GM19193 (cell line): ENCODE results near the gene ISCA1.

Experiments
- POLR2A ChIP-seq: IDR thresholded peaks from 4 replicates; pipeline ENCODE4 v1.6.1; 2011; ENCODE audit not compliant: insufficient read depth, insufficient read length; ENCODE audit errors: extremely low read depth

Gene ISCA1

DNA sequence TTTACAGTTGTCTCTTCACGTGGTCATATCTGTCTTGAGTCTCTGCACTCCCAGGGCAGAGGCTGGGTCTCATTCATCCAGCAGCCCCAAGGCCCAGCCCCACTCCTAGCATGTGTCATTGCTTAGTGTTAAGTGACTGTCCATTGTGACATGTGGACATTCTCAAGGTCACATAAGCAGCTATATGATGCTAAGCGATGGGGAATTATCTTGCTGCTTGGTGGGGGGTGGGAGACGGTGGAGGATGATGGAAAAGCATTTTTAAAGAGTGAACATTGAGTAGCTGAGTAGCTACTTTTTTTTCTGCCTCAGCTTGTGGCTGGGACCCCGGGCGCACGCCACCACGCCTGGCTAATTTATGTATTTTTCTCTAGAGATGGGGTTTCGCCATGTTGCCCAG, 22.8 kb downstream of the ISCA1 start, which contains the start of gene C9orf153:
C9orf153 (minus strand) TSS at position 101 of the 400 bp plus-strand sequence. CDS start 30,054 bp downstream, outside the sequence.
- no peak for TF ChIP-seq POLR2A

DNA sequence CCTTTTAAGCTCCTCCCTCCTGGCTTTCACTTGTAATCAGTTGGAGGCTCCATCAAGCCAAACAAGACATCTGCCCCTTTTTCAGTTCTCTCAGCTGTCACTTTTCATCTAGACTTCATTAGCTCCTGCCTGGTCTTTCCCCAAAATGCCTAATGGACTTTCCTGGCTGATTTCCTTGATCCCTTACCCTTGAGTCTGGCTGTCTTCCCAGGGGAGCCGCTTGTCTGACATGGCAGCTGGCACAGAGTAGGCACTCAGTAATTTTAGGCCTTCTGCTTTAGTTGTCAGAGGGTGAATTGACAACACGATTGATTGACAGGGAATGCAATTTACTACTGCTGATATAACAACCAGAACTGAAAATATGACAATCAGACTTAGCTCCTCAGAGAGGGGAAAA, 24.9 kb downstream of the ISCA1 start:
- TF ChIP-seq POLR2A, result no peak

DNA sequence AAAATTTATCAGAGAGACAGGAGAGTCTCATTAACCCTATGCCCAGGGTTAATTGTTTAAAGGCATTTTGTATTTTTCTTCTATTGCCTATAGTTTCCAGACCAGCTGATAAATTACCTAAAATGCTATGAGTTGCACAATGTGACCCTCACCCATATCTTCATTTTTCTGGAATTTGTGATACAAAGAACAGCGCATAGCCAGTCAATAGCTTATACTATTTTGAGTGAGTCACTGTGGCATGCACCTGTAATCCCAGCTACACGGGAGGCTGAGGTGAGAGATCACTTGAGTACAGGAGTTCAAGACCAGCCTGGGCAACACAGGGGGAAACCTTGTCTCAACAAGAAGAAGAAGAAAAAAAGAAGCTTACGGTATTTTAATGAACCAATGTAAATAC, 25.7 kb downstream of the ISCA1 start:
- no peak for TF ChIP-seq POLR2A

DNA sequence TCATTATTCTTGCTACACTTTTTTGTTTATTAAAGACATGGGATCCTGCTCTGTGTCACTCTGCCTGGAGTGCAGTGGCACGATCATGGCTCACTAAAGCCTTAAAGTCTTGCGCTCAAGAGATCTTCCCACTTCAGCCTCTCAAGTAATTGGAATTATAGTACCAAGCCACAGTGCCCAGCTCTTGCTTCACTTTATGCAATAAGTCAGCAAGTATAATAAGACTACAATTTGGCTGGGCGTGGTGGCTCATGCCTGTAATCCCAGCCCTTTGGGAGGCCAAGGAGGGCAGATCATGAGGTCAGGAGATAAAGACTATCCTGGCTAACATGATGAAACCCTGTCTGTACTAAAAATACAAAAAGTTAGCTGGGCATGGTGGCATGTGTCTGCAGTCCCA, 28.8 kb downstream of the ISCA1 start:
- TF ChIP-seq POLR2A, result no peak

DNA sequence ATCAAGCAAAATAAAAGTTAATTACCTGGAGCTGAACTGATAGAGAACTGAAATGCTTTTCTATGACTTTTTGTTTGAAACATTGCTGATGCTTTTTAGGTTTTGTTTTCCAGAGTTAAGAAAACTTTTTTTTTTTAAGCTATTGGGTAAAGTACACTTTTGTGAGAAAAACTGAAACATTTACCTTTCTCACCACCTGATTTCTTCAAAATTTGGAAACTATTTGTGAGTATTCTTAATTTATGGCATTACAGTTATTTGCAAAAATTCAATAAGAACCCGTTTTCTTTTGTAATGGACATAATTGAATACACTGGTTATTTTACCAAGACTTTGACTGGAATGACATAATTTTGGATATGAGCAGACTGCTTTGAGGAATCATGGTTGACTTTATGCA, 29.5 kb downstream of the ISCA1 start:
- no peak for TF ChIP-seq POLR2A

DNA sequence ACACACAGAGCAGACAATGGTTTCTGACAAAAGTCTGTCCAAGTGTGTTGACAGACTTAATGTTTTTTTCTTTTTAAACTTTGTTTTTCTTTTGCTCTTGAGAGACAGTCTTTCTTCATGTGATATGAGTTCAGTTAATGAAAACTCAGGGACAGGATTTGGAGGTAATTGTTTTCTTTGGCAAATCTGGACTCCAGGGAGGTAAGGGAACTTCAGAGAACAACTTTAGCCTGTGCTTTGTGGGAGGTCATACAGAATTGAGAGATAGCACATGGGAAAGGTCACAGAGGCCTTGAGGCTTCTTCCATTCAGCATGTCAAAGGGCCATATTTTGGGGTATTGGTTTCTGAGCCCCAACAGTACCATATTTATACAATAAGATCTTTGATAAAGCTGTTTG, 32.2 kb downstream of the ISCA1 start:
- TF ChIP-seq POLR2A, result no peak

DNA sequence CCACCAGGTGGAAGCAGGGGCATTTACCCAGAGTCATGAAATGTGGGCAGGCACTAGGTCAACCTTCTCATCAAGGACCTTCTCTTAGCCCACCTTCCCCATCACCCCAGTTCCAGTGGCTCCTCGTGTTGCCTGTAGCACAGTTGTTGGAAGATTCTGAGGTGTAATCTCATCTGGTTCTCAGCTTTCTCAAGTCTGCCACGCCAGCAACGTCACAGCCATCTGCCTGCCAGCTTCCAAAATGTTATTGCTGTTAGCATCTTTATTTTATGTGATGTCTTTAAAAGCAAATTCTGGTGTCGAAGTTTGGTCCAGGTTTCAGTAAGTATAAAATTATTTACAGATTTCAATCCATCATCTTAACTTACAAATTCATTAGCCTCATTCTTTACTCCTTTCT, 33.6 kb downstream of the ISCA1 start:
- TF ChIP-seq POLR2A, result no peak

DNA sequence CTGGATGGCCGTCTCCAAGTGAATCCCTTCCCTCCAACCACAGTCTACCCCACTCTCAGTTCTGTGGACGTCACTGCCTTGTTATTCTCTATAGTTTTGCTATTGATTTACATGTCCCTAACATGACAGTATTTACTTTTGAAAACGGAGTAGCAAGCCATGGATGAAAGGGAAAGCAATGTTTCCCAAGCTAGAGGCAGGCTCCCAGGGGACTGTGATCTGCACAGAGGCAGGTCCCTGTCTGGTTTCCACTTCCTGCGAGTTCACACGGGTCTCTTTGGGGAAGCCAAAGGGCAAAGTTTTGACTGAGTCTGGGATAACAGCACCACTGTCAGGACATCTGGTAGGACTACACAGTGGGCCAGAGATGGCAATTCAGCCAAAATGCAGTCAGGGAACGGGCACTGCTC, 35.6 kb downstream of the ISCA1 start:
- TF ChIP-seq POLR2A, result no peak

DNA sequence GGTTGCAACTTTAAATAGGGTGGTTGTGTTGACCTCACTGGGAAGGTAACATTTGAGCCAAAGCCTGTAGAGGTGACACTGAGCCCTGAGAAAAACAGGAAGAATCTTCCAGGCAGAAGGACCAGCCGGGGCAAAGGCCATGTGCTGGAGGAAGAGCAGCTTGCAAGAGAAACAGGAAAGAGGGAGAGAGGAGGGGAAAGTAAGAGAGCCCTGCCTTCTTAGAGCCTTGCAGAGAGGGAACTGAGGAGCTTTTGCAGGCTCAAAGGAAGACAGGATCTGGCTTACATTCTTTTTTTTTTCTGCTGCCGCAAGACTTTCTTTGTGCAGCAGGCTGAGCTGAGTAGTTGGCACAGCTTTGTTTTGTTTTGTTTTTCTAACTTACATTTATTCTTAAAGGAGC, 40.3 kb downstream of the ISCA1 start:
- TF ChIP-seq POLR2A, result no peak

DNA sequence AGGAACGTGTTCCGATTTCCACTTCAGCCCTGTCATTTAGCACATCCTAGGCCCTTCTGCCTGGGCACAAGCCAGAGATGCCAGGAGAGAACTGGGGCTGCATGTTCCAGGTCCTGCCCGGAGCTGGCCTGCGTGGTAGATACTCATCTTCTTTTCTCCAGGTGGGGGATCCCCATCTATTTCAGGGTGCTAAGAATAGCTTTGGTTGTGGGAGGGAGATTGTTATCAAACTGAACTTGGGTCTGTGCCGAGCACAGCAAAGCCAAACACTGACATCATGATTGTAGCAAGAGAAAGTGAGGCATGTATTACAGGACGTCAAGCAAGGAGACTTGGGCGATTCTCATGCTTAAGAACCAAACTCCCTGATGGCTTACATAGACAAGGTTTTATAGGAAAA, 41.1 kb downstream of the ISCA1 start:
- TF ChIP-seq POLR2A, result no peak

DNA sequence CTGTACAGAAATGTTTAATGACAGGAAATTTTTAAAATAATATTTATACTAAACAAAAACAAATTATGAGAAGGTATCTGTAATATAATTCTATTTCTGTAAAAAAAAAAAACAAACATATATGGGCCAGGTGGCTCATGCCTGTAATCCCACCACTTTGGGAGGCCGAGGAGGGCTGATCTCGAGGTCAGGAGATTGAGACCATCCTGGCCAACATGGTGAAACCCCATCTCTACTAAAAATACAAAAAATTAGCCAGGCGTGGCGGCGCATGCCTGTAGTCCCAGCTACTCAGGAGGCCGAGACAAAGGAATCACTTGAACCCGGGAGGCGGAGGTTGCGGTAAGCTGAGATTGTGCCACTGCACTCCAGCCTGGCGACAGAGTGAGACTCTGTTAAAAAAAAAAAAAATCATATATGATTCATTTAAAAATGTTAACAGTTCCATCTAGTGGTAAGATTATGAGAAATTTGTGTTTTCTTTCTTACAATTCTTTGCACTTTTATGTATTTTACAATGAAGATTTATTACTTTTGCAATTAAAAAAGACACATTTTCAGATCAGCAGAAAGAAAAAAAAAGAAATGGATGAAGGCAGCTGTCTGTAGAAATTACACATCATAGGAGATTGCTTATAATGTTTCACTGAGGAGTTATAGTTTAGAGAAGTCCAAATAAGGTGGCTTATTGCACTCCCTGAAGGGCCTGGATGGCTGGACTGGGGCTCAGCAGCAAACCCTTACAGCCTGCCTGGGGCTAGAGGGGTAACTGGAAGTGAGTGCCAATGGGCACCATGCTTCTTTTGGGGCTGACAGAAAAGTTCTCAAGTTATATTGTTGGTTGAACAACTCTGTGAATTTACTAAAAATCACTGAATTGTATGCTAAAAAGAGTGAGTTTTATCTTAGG, 43.2 kb downstream of the ISCA1 start:
- TF ChIP-seq POLR2A, result no peak

DNA sequence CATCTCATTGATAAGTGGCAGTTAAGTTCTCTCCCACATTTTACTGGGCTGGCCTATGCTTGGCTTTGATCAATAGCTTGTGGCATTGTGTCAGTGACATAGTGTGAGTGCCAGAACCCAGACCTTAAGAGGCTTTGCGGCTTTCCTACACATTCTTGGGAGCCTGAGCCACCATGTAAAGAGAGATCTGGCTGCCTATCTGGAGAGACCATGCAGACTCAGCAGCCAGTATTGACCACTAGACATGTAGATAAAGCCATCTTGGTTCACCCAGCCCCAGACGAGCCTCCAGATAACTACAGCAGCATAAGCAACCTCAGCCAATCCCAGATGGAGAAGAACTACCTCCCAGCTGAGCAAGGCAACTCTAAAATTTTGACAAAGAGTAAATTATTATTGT, 51.5 kb downstream of the ISCA1 start:
- TF ChIP-seq POLR2A, result no peak

DNA sequence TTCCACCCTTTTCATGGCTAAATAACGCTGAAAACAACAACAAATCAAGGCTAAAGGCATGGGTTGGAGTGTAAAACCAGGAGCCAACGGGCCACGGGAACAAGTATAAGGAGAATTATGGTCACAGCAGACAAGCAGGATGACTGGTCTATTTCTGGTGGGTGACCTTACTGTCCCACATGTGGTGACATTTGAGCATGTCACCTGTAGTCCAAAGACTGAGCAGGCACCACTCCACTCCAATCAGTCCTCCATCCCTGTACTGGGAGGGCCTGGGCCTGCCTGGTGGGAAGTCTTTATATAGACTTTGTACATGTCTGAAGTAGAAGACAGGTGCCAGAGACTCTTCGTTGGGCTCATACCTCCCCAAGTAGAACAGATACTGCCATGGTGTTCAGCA, 59.7 kb downstream of the ISCA1 start:
- TF ChIP-seq POLR2A, result no peak

DNA sequence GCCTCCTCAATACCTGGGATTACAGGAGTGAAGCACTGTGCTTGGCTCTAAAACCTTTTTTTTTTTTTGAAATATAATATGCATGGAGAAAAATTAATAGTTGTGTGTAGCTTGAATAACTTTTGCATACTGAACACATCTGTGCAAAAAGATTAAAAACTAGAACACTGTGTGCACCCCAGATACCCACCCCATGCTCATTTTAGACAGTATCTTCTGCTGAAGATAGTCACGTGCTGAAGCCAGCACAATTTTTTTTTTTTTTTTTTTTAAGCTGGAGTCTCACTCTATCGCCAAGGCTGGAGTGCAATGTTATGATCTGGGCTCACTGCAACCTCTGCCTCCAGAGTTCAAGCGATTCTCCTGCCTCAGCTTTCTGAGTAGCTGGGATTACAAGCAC, 62.7 kb downstream of the ISCA1 start:
- TF ChIP-seq POLR2A, result no peak

DNA sequence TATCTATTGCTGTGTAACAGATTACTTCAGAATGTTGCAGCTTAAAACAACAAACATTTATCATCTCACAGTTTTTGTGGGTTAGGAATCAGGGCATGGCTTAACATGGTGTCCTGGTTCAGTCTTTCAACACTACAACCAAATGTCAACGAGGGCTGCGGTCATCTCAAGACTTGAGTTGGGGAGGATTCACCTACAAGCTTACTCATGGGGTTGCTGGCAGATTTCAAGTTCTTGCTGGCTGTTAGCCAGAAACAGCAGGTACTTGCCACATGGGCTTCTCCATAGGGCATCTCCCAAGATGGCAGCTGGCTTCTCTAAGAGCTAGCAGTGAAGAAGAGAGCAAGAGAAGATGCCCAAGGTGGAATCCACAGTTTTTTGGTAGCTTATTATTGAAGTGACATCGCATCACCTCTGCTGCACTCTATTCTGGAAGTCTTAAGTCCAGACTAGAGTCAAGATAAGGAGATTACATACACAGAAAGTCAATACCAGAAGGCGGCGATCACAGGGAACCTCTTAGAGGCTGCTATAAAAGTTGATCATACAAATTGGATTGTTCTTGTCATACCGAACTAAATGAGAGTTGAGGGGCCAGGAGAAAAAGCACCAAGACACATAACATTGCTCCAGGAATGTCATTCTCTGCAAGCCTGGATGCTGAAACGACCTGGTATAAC, 65.1 kb downstream of the ISCA1 start:
- TF ChIP-seq POLR2A, result no peak
